ENCODE measurements around the gene NIM1K.
"Not testable (repeated sequence)": the region's sequence is repeated elsewhere in the genome, so short reads cannot be mapped to it uniquely, and the experiment has no call there.

NIM1K gene

GRCh38 chr5:43183101-43183500 is 8.9 kb upstream of the NIM1K start:
- intact Hi-C loops (cut with DNase I); DNase-seq: not testable (repeated sequence)

- intact Hi-C loops (cut with DNase I) = loop anchor here (5.0 kb wide), 1 partner anchor 121 kb away; the partner anchor contains the start of gene HMGCS1
- DNase-seq = no peak
Measured at GRCh38 chr5:43190755-43191603, 1.0 kb upstream of the NIM1K start.

GRCh38 chr5:43192558-43193180 is 644 bp downstream of the NIM1K start:
- intact Hi-C loops (cut with DNase I) = loop anchor here (1.0 to 5.0 kb wide), 2 partner anchors 71 to 120 kb away; partner anchors contain the start of gene HMGCS1
- DNase-seq = peak; percentile 34 to 94 (median 64)

DNA sequence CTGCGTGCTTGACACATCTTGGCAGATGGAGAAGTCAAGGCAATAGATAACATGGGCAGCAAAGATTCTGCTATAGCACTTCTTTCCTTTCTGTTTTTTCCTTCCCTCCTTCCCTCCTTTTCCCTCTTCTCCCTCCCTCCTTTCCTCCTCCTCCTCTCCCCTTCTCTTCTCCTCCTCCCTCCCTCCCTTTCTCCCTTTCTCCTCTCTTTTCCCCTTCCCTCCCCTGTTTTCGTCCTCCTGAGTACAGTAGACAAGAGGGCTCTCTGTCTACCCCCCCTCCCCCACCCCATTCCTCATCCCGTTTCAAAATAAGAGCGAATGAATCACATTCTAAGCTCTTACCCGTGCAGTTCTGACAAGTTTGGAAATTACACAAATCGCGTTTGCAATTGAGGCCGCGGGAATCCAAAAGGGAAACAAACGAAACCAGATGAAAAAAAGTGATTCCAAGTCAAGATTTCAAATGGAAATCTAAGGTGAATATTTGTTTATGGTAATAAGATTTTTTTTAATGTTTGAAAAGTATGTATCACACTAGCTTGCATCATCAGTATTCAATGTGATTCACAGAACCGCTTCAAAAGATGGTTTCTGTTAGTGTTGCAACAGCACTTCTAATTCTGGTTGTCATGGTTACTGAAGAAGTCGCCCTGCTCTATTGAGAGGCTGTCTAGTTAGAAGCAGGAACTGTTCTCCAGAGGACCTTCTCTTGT is 1.3 kb downstream of the NIM1K start:
- intact Hi-C loops (cut with DNase I) = loop anchor here (5.0 kb wide), 1 partner anchor 119 kb away; the partner anchor contains the start of gene HMGCS1
- DNase-seq = peak in 1 of 10 donors; percentile 13

- peak in 4 of 10 donors; percentile 11 to 40 (median 26) for DNase-seq
- intact Hi-C loops (cut with DNase I) = loop anchor here (5.0 kb wide), 1 partner anchor 118 kb away; the partner anchor contains the start of gene HMGCS1
Measured at GRCh38 chr5:43193894-43194265, 1.9 kb downstream of the NIM1K start.

DNA sequence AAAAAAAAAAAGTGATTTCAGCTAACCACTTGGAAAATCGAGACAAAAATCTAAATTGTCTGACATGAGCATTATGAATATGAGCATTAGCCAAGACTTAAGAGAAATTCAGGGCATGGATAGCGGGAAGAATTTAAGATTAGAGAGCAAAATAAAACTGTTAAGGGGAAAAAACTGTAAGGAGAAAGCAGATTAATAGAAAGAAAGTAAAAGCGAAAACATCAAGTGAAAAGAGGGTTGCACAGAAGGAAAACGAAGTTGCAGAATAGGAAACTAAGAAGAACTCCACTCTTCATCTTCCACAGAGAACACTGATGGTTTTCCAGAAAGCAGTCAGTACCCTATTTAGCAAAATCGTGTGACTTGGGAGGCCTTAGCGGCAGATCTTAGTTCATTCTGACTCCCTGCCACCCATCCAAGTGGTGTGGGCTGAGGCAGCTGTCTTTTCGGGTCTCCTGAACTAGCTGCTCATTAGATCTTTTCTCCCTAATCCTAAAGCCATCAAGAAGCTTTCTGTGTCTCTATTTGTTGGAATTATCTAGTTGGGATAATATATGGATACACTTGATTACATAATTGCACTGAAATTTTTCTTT is 3.7 kb downstream of the NIM1K start:
- peak in 1 of 10 donors; percentile 7 for DNase-seq
- intact Hi-C loops (cut with DNase I) = no loop called here

- intact Hi-C loops (cut with DNase I) = no loop called here
- DNase-seq = no peak
Measured at GRCh38 chr5:43197535-43197934, 5.5 kb downstream of the NIM1K start.

DNA sequence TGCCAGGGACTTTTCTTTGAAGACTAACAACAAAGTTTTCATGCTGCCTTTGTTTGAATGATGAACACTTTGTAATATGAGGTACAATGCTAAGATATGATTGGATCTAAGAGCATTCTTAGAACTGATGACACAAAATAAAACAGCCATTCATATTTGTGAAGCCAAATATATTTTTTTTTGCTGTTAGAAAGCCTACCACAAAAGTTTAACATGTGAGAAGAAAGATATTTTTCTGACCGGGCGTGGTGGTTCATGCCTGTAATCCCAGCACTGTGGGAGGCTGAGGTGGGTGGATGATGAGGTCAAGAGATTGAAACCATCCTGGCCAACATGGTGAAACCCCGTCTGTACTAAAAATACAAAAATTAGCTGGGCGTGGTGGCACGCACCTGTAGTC is 9.4 kb downstream of the NIM1K start:
- DNase-seq; intact Hi-C loops (cut with DNase I): not testable (repeated sequence)

DNA sequence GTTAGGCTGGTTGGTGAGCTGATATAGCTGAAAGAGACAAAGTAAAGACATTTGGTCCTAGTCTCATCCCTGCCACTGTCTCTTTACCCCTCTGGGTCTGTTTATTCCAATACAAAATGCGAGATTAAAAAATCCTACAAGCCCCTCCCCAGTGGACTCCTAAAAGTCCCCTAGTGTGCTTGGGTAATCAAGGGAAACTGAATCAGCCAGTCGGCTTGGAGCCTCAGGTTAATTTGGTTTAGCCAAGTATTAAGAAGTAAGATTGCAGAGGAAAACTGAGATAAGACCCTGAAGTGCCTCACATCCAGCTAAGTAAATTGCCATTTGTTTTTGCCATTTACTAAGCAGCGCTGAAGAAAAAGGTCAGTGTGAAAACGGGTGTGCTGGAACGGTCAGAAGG is 10.4 kb downstream of the NIM1K start:
- no peak for DNase-seq

GRCh38 chr5:43203373-43203772 is 11.3 kb downstream of the NIM1K start:
- no peak for DNase-seq

More for the DNA sequence above, 10.4 kb downstream of the NIM1K start:
- intact Hi-C loops (cut with DNase I) = no loop called here

GRCh38 chr5:43204958-43205357 is 12.9 kb downstream of the NIM1K start:
- DNase-seq = no peak
- intact Hi-C loops (cut with DNase I) = no loop called here

More at GRCh38 chr5:43203373-43203772, 11.3 kb downstream of the NIM1K start:
- intact Hi-C loops (cut with DNase I) = no loop called here

DNA sequence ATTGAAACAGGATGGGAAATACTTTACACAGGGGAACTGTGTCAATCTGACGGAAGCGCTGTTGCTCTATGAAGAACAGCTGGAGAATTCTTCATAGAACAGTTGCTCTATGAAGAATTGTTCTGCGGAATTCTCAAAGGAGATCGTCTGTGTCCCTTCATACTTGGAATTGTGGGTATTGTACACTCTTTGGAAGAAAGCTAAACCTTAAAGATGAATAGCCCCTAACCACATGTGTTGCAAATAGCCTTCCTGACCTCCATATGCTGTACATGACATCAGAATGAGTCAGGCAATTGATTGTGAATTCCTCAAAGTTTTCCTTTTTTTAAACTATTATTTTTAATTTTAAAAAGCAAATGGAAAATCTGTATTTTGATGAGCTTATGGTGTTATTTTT is 15.6 kb downstream of the NIM1K start:
- intact Hi-C loops (cut with DNase I) = no loop called here
- DNase-seq = no peak

- DNase-seq = no peak
- intact Hi-C loops (cut with DNase I) = no loop called here
Measured at GRCh38 chr5:43208658-43209057, 16.6 kb downstream of the NIM1K start.

DNA sequence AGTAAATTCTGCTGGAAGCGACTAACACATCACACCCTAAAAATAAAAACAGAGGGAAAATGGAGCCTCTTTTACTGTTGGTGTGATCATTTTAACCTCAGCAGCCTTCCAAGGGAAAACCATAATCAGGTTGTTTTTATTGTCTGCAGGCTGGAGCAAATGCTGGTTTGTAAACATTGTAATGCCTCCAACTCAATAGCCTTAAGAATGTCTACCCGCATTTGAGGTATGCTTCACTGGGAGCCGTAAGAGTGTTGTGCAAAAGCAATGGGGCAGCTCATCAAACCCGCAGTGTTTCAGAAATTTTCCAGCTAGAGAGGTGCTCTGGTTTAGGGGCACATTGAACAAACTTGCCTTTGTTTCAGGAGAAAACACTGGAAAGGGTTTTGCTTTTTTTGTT is 17.0 kb downstream of the NIM1K start:
- DNase-seq = no peak
- intact Hi-C loops (cut with DNase I) = no loop called here

DNA sequence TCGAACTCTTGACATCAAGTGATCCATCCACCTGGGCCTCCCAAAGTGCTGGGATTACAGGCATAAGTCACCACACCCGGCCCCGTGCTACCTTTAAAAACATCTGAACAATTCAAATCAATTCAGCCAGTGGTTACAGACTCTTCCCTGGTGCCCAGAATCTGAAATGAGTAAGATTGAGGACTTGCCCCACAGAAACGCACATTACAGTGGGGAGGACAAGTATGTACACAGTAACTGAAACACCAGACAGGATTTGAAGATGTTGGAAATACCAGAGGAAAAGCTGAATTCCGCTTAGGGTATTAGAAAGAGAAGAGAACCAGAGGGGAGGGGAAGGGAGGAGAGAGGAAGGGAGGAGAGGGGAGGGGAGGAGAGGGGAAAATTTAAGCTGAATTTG is 17.8 kb downstream of the NIM1K start:
- DNase-seq = no peak
- intact Hi-C loops (cut with DNase I) = no loop called here

- intact Hi-C loops (cut with DNase I) = no loop called here
- no peak for DNase-seq
Measured at GRCh38 chr5:43210570-43210969, 18.5 kb downstream of the NIM1K start.

GRCh38 chr5:43213951-43214350 is 21.9 kb downstream of the NIM1K start:
- DNase-seq = no peak
- intact Hi-C loops (cut with DNase I) = no loop called here

DNA sequence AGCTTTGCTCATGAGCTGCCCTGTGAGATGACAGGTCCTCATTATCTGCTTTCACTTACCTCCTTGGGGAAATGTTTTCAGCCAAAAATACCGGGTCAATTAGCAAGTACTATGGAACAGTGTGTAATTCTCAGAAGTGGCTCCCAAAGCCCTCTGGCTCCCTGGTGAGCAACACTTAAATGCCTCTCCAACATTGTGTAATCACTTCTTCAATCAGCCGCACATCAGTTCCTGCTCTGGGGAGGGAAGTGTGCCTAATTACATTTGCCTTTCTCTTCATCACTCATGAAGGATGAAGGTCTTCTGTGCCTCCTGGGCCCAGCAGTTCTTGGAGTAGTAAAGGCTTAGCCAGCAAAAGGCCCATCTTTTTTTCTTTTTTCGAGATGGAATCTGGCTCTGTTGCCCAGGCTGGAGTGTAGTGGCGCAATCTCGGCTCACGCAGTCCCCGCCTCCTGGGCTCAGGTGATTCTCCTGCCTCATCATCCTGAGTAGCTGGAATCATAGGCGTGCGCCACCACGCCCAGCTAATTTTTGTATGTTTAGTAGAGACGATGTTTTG is 23.1 kb downstream of the NIM1K start:
- no peak for DNase-seq

DNA sequence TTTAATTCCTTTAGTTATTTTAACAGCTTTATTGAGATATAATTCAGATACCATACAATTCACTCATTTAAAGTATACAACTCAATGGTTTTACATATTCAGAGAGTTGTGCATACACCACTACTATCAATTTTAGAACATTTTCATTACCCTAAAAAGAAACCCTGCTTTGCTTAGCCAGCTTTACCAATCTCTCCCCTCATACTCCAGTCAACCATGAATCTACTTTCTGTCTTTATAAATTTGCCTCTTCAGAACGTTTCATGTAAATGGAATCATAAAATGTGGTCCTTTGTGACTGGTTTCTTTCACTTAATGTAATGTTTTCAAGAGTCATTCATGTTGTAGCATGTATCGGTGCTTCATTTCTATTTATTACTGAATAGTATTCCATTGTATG is 24.9 kb downstream of the NIM1K start:
- intact Hi-C loops (cut with DNase I) = no loop called here

More for the DNA sequence above, 23.1 kb downstream of the NIM1K start:
- intact Hi-C loops (cut with DNase I) = no loop called here

GRCh38 chr5:43219120-43219519 is 27.1 kb downstream of the NIM1K start:
- intact Hi-C loops (cut with DNase I) = no loop called here
- DNase-seq = no peak

More for the DNA sequence above, 24.9 kb downstream of the NIM1K start:
- no peak for DNase-seq
